NCI-H774 (cell line): ENCODE results near the gene TDRD1.
"Not testable (repeated sequence)": the region's sequence is repeated elsewhere in the genome, so short reads cannot be mapped to it uniquely, and the experiment has no call there.

Experiments used
- DNase-seq: peaks from one replicate; lab custom pipeline; 2025; lab: John Stamatoyannopoulos, UW

TDRD1 gene, protein sequence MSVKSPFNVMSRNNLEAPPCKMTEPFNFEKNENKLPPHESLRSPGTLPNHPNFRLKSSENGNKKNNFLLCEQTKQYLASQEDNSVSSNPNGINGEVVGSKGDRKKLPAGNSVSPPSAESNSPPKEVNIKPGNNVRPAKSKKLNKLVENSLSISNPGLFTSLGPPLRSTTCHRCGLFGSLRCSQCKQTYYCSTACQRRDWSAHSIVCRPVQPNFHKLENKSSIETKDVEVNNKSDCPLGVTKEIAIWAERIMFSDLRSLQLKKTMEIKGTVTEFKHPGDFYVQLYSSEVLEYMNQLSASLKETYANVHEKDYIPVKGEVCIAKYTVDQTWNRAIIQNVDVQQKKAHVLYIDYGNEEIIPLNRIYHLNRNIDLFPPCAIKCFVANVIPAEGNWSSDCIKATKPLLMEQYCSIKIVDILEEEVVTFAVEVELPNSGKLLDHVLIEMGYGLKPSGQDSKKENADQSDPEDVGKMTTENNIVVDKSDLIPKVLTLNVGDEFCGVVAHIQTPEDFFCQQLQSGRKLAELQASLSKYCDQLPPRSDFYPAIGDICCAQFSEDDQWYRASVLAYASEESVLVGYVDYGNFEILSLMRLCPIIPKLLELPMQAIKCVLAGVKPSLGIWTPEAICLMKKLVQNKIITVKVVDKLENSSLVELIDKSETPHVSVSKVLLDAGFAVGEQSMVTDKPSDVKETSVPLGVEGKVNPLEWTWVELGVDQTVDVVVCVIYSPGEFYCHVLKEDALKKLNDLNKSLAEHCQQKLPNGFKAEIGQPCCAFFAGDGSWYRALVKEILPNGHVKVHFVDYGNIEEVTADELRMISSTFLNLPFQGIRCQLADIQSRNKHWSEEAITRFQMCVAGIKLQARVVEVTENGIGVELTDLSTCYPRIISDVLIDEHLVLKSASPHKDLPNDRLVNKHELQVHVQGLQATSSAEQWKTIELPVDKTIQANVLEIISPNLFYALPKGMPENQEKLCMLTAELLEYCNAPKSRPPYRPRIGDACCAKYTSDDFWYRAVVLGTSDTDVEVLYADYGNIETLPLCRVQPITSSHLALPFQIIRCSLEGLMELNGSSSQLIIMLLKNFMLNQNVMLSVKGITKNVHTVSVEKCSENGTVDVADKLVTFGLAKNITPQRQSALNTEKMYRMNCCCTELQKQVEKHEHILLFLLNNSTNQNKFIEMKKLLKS

DNA sequence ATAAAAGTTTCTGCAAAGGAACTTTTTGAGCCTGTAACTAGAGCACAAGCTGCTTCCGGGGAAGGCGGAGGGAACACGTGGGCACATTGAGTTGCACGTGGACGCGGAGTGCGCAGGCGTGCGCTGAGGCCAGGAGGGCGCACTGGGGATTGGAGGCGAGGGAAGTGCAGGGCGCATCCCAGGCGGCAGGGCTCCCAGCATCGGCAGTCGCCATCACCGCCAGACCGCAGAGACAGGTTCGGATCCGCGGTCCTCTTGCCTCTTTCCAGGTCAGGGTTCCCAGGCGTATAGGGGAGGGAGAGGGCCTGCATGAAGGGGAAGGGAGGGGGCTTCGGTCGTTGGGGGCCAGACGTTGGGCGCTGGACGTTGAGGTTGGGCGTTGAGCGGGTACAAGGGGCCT, at the start of gene TDRD1:
Gene TDRD1, plus strand, starts transcription at position 206 of the 400 bp plus-strand sequence. CDS start 8,479 bp downstream, outside the sequence.
- no peak for DNase-seq

DNA sequence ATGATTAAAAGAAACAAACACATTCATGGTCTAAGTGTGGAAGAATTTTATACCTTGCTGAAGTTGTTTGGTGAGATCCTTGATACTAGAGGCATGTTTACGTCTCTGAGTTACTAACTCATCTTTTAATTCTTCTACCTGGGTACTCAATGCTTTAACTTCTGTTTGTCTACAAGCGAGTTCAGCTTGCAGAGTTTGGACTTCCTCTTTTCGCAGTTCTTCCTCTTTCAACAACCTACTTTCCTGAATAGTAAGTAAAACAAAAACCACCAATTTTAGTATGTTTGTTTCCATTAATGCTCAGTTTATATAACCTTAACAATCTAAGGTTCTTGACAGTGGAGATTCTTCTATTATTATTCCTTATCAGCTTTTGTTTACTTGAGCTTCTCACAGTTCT, 48.1 kb upstream of the TDRD1 start:
- DNase-seq: no peak

DNA sequence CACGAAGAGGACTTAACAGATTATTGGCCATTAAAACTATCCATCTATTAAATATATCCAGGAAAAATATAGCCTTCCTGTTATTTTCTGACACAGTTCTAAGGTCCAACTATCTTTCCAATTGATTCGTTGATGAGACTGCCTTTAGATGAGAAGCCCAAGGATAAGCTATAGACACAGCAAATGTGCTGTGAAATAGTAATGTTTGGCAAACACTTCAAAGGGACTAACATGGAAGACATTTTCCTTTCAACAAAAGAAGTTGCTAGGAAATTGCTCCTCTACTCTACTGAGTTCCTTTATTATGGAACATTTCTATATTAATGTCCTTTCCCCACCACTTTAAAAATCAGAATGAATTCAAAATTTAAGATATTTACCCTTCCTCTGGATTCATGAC, 43.7 kb upstream of the TDRD1 start:
- DNase-seq: no peak

DNA sequence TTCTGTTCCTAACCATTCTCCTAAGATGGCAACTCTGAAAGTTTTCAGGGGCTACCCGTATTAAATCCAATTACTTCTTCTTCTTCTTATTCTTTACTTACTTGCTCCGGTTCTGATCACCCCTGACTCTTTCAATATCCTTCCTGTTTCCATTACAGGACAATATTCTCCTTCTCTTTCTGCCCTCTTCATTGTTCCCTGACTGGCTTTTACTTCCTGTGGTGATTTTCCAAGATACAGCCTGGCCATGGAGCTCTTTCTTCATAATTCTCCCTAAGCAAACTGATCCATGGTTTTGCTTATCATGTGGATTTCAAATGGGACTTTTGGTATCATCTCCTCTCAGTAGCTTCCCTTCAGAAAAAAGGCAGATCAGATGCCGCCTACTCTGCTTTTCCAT, 40.6 kb upstream of the TDRD1 start:
- DNase-seq: no peak

DNA sequence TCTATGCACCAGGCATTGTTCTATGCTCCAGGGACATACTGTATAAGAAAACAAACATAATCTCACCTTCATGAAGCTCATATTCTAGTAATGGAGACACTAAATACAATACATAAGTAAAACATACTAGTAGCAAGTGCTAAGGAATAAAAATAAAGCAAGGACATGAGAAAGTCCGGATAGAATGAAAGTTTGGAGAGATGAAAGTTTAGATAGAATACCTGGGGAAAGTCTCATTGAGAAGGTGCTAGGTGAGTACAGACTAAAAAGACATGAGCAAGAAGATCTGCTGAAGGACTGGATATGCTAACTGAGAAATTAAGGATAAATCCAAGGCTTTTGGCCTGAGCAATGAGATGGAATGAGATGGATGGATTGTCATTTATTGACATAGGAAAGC, 39.1 kb upstream of the TDRD1 start:
- no peak for DNase-seq

DNA sequence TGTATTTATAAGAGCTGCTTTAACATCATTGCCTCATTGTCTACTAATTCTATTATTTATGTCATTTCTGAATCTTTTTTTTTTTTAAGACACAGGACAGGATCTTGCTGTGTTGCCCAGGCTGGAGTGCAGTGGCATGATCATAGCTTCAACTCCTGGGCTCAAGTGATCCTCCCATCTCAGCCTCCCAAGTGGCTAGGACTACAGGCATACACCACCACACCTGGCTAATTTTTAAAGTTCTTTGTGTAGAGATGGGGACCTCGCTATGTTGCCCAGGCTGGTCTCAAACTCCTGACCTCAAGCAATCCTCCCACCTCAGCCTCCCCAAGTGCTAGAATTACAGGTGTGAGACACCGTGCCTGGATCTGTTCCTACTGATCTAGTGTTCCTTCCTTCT, 38.3 kb upstream of the TDRD1 start:
- DNase-seq: not testable (repeated sequence)

DNA sequence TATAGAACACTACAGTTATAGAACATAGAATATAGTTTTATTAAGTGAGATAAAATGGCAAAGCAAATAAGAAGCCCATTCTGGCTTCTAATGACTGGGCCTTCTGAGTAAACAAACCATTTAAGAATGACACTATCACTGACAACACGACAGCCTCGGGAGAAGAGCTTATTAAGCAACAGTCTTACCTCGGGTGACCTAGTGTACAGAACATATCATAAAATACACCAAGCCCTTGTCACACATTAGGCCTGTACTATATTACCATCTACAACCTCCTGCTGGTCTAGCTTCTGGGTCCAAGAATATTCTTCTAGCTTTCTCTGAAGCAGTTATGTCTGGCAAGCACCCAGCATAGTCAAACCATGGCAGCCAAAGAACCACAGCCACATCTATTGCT, 37.1 kb upstream of the TDRD1 start:
- DNase-seq: no peak

DNA sequence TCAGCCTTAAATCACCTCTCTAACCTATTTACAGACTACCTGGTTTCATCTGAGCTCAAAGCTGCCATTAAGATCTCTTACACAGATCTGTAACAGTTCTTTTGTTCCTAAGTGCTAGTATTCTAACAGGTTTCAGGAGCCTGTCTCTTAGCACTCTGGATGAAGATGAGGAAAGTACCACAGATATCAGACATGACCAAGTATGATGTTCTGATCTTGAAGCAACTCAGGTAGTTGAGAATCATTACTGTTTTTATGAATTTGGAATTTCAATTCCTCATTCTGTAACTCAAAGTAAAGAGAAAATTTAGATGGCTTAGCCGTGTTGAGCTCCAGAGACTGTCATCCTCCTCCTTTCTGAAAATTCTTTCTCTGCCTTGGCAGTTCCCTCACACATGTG, 36.0 kb upstream of the TDRD1 start:
- no peak for DNase-seq

DNA sequence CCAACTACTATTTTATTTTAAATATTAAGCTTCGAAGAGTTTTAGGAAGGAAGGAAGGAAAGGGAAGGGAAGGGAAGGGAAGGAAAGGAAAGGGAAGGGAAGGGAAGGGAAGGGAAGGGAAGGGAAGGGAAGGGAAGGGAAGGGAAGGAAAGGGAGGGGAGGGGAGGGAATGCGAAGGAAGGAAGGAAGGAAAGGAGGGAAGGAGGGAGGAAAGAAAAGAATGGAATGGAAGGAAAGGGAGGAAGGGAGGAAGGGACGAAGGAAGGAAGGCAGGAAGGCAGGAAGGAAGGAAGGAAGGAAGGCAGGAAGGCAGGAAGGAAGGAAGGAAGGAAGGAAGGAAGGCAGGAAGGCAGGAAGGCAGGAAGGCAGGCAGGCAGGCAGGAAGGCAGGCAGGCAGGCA, 29.7 kb upstream of the TDRD1 start:
- DNase-seq: not testable (repeated sequence)

DNA sequence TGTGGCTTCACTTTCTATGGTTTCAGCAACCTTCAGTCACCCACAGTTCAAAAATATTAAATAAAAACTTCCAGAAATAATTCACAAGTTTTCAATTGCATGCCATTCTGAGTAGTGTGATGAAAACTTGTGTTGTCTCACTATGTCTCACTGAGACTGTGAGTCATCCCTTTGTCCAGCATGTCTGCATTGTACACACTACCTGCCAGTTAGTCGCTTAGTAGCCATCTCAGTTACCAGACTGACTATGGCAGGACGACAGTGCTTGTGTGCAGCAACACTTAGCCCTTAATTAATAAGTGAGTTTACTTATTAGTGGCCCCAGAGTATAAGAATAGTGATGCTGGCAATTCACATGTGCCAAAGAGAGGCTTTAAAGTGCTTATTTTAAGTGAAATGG, 27.7 kb upstream of the TDRD1 start:
- DNase-seq: no peak

DNA sequence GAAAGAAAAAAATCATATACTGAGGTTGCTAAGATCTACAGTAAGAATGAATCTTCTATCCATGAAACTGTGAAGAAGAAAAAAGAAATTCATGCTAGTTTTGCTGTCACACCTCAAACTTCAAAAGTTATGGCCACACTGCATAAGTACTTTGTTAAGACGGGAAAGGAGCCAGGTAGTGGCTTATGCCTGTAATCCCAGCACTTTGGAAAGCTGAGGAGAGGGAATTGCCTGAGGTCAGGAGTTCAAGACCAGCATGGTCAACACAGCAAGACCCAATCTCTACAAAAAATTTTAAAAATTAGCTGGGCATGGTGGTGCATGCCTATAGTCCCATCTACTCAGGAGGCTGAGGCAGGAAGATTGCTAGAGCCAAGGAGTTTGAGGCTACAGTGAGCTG, 27.3 kb upstream of the TDRD1 start:
- DNase-seq: no peak

DNA sequence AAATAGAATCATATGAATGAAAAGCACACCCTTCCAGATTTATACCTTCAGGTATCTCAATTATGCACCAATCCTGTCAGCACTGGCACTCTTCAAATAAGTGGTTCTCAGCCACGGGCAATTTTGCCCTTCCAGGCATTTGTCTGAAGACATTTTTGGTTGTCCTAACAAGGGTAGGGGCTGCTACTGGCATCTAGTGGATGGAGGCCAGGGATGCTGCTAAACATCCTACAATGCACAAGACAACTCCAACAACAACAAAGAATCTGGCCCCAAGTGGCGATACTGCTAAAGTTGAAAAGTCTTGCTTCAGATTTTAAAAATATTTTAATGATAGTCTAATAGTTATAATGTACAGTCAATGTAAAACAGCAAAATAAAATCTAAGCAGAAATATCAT, 21.2 kb upstream of the TDRD1 start:
- no peak for DNase-seq

DNA sequence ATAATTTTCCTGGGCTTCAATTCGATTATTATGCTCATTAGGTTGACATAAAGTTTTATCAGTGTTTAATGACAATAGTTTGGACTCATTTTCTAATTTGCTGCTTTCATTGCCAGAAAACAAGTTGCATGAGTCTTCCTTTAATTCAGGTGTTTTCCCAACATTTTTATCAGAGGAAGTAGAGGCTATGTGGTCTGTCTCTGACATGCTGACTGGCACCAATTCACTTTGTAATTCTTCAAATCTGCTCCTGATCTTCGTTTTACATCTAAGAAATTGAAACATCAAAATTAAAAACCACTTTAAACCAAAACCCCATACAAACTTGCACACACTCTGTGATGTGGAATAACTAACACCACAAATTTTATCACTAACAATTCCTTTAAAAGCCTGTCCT, 16.1 kb upstream of the TDRD1 start:
- no peak for DNase-seq

DNA sequence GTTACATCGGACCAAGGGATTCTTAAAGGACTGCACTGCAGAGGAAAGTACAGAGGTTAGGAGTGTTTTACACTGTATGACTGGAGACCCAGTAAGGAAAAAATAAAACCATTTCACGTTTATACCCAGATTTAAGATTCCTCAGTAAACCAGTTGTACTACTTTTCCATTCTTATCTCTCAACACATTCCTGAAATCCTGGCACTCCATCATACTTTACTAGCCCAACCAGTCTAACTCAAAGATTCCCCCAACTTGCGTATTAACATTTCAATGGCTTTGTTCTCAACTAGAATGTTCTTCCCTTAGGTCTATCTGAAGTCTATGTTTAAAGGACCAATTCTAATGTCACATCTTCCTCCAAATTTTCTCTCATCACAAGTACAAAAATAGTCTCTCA, 13.1 kb upstream of the TDRD1 start:
- DNase-seq: no peak

DNA sequence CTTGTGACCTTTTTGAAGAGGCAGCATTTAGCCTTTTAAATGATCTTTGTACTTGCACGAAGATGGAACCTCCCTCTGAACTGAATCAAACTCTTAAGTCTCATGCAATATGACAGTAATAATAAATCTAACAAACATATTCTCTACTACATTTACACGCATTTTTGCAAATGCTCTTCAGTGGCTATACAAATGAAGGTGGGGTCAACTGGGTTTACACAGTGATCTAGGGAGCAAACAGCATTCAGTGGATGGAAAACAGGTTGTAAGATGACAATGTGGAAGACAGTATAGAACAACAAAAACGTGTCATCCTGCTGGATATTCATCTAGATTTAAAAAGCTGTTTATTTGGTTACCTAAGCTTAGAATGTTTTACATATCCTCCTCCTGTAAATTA, 12.7 kb upstream of the TDRD1 start:
- DNase-seq: no peak

DNA sequence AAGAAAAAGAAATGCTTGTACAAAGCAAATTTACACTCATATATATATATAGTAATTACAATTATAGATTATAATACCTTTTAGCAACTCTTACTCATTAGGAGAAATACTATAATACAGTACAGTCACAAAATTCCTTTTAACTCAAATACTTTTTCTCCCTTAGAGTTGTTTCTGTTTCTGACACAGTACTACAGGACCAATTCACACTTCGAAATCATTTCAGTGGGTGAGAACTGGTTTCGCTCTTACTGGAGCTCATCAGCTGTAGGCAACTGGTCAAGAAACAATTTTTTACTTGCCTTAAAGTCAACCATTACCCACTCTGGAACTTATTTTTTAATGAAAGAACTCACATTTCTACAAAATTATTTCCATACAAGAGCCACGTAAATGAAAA, 11.2 kb upstream of the TDRD1 start:
- DNase-seq: no peak

DNA sequence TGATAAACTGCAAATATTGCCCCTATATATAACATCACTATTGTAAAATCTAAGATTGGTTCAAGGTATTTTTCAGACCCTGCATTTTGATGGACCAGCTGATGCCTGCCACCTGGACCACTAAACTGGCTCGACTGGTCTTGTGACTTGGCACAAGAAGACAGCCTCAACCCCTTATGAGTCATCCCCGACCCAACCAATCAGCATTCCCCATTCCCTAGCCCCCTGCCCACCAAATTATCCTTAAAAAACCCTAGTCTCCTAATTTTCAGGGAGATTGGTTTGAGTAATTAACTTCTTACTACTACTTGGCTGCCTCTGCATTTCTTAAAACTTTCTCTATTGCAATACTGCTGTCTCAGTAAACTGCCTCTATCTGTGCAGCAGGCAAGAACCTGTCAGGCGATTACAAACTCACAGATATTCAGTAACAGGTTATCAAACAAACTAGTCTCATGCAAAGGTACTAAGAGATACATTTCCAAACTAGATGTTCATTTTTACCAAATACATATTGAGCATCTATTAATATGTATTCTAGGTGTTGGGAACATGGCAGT, 10.6 kb upstream of the TDRD1 start:
- no peak for DNase-seq

DNA sequence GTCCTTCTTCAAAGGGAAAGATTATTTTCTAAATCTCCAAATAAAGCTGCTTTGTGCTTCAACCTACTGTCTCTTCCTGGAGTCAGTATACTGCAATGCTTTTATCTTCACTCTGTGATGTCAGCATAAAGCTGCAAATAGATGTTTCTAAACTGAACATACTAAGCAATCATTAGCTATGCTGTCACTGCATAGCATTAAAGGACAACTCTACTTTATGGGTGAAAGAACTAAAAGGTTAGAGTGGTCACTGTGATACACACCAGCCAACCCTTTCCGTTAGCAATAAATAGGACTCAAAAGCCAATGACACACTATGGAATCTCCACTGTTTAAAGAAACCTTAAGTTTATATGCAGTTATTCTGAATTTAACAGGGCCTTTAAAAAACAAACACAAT, 6.9 kb upstream of the TDRD1 start:
- no peak for DNase-seq

DNA sequence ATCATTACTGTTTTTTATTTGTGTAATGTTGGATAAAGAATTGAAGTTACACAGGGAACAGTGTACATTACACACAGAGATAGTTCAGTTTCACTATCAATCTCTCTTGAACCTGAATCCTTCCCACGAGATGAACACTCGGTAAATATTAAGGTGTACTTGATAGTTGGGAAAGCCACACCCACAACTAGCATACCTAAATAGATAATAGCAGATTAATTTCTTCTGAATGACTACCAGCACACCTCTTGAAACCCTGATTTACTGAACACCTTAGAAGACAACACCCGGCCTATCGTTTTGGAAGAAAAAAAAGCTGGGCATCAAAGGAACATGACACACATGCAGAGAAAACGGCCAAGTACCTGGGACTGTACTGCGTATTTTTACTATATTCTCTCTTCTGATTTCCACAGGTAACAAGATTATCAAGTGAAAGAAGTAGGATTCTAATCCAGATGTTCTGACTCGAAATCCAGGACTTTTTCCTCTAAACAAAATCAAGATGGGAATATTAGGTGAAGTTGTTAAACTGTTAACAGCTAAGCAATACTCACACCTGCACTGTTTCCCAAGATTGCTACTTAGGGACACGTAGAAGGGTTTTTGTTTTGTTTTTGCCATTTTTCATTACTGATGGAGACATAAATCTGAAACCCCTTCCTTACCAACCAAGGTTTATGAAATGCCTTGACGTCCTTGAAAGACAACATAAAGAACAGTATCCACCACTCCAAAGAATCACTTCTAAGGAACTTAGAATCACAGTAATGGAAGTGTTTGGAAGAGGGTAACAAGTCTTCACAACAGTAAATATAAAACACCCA, 6.2 kb upstream of the TDRD1 start:
- no peak for DNase-seq

DNA sequence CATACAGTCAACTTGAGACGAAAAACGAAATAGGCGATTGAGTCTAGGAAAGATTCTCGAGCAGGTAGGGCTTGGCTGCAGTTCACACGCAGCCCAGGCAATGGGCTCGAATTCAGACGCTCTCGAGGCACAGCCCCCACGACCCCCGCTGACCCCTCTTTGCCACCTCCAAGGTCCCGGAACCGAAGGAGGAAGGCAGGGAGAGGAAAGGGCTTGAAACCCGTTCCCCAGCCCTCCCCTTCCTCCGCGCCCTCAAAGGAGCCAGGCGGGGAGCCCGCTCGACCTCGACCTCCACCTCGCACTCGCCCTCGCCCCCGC, 5.6 kb upstream of the TDRD1 start:
- no peak for DNase-seq

DNA sequence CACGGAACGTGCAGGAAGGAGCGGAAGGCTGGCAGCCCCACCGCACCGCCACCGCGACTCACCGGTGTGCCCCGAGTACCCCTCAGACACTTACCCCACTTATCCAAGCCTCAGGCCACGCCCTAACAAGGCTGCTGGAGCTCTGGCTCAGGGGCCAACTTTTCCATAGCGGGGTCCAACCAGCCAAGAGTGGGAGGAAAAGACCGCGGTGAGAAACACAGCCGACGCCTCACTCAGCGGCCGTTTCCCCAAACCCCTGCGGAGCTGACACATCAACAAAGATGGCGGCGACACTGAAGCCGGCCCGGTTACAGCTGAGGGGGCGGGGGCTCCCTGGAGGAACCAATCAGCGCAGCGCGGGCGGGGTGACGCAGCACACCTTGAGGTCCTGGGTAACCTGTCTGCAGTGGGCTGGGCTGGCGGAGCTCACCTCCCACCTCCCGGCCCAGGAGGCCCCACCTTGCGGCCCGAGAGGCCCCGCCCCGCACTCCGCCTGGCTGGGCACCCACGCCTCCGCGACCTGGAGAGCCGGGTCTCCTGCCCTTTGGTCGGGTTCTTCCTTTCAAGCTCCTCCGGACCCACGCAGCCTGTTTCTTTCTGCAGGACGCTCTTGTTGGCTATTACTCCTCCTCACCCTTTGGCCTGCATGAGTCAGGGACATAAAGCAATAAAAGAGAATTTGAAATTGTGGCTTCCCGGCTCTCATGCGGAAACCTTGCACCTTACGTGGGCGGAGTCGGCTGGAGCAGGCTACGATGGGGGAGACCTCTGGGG, 5.0 kb upstream of the TDRD1 start, which contains the start of gene CCDC186:
Gene CCDC186, minus strand, starts transcription at position 283 of the 774 bp plus-strand sequence. CDS start 10,935 bp downstream, outside the sequence.
- peak; percentile 80 for DNase-seq
